Measurements from ENCODE around the gene LRRC37A. TPM values are rescaled to one million over a fixed set of nuclear protein-coding genes. Genes with fewer than 3 reads are reported as not detected.
"Not testable (repeated sequence)": the region's sequence is repeated elsewhere in the genome, so short reads cannot be mapped to it uniquely, and the experiment has no call there.

LRRC37A gene
- 15.3 TPM for total RNA-seq

- DNase-seq (ENCODE audit: low read depth in 2 of 3, low spot score in 2 of 3): not testable (repeated sequence)
Observed at GRCh38 chr17:46294831-46295230, at the start of gene LRRC37A. Gene LRRC37A, plus strand, starts transcription at chr17:46295131. Its CDS starts 3 bp downstream, at chr17:46295134.

- not testable (repeated sequence) for DNase-seq (ENCODE audit: low read depth in 2 of 3, low spot score in 2 of 3)
Observed at GRCh38 chr17:46249153-46249552, 45.8 kb upstream of the LRRC37A start.

- not testable (repeated sequence) for DNase-seq (ENCODE audit: low read depth in 2 of 3, low spot score in 2 of 3)
Observed at GRCh38 chr17:46252804-46253203, 42.1 kb upstream of the LRRC37A start.

GRCh38 chr17:46253722-46254121 is 41.2 kb upstream of the LRRC37A start:
- peak in 2 of 3 donors; percentile 40 to 84 for DNase-seq (ENCODE audit: low read depth in 2 of 3, low spot score in 2 of 3)

GRCh38 chr17:46254215-46254614 is 40.7 kb upstream of the LRRC37A start:
- DNase-seq (ENCODE audit: low read depth in 2 of 3, low spot score in 2 of 3): not testable (repeated sequence)

- not testable (repeated sequence) for DNase-seq (ENCODE audit: low read depth in 2 of 3, low spot score in 2 of 3)
Observed at GRCh38 chr17:46256369-46256768, 38.6 kb upstream of the LRRC37A start.

- DNase-seq (ENCODE audit: low read depth in 2 of 3, low spot score in 2 of 3): not testable (repeated sequence)
Observed at GRCh38 chr17:46259845-46260661, 34.9 kb upstream of the LRRC37A start.

- DNase-seq (ENCODE audit: low read depth in 2 of 3, low spot score in 2 of 3): no peak
Observed at GRCh38 chr17:46262271-46262670, 32.7 kb upstream of the LRRC37A start.

- no peak for DNase-seq (ENCODE audit: low read depth in 2 of 3, low spot score in 2 of 3)
Observed at GRCh38 chr17:46264456-46265198, 30.3 kb upstream of the LRRC37A start.

GRCh38 chr17:46266063-46266655 is 28.8 kb upstream of the LRRC37A start:
- DNase-seq (ENCODE audit: low read depth in 2 of 3, low spot score in 2 of 3): peak in 1 of 3 donors; percentile 43

- DNase-seq (ENCODE audit: low read depth in 2 of 3, low spot score in 2 of 3): peak; percentile 69 to 88 (median 88)
Observed at GRCh38 chr17:46266656-46267544, 28.0 kb upstream of the LRRC37A start.

GRCh38 chr17:46270032-46270431 is 24.9 kb upstream of the LRRC37A start:
- DNase-seq (ENCODE audit: low read depth in 2 of 3, low spot score in 2 of 3): no peak

GRCh38 chr17:46273541-46274236 is 21.2 kb upstream of the LRRC37A start:
- DNase-seq (ENCODE audit: low read depth in 2 of 3, low spot score in 2 of 3): no peak

- DNase-seq (ENCODE audit: low read depth in 2 of 3, low spot score in 2 of 3): no peak
Observed at GRCh38 chr17:46274238-46274637, 20.7 kb upstream of the LRRC37A start.

GRCh38 chr17:46276728-46277479 is 18.0 kb upstream of the LRRC37A start:
- not testable (repeated sequence) for DNase-seq (ENCODE audit: low read depth in 2 of 3, low spot score in 2 of 3)

GRCh38 chr17:46281336-46281735 is 13.6 kb upstream of the LRRC37A start:
- DNase-seq (ENCODE audit: low read depth in 2 of 3, low spot score in 2 of 3): not testable (repeated sequence)

- DNase-seq (ENCODE audit: low read depth in 2 of 3, low spot score in 2 of 3): not testable (repeated sequence)
Observed at GRCh38 chr17:46282635-46283034, 12.3 kb upstream of the LRRC37A start.

GRCh38 chr17:46284467-46284866 is 10.5 kb upstream of the LRRC37A start:
- not testable (repeated sequence) for DNase-seq (ENCODE audit: low read depth in 2 of 3, low spot score in 2 of 3)

GRCh38 chr17:46285500-46285899 is 9.4 kb upstream of the LRRC37A start:
- DNase-seq (ENCODE audit: low read depth in 2 of 3, low spot score in 2 of 3): not testable (repeated sequence)
